ENCODE results near the gene LIG4. TPM values are rescaled to one million over a fixed set of nuclear protein-coding genes. Genes with fewer than 3 reads are reported as not detected.

Gene LIG4
- total and polyA plus RNA-seq, 2 donors from 2014 or later: 5.9 to 9.3 TPM

DNA sequence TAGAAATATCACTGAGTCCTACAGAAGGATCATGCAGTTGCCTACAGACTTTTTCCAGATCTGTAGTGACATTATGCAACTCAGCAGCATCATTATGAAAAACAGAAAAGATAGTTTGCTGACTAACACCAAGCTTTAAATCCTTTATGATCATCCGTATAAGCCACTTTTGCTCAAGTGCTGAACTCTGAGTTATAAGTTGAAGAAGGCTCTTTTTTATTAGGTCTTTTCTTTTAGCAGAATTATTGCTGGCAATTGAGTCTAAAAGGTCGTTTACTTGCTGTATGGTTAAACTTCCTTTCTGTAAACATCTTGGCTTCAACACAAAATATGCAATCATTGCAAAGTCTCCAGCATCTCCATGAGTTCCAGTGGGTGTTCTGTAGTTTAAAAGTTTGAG lies 4.8 kb downstream of the LIG4 start:
- no peaks in the 10 kb centered on the region for H3K4me1 ChIP-seq (ENCODE audit: control insufficient read depth in 2 of 3, insufficient read depth in 2 of 3, low read depth in 1 of 3, low read length in 3 of 3)
- DNase-seq: no peak
- no peak overlapping the region for H3K9ac ChIP-seq (ENCODE audit: low read length in 3 of 3)
- peaks cover 0 to 8% (median 4%) of the 10 kb centered on the region in 3 donors for H3K36me3 ChIP-seq (ENCODE audit: control insufficient read depth in 2 of 3, insufficient read depth in 3 of 3, low read length in 3 of 3)
- intact Hi-C loops (cut with DNase I): no loop called here
- TF ChIP-seq, protein P1, sequence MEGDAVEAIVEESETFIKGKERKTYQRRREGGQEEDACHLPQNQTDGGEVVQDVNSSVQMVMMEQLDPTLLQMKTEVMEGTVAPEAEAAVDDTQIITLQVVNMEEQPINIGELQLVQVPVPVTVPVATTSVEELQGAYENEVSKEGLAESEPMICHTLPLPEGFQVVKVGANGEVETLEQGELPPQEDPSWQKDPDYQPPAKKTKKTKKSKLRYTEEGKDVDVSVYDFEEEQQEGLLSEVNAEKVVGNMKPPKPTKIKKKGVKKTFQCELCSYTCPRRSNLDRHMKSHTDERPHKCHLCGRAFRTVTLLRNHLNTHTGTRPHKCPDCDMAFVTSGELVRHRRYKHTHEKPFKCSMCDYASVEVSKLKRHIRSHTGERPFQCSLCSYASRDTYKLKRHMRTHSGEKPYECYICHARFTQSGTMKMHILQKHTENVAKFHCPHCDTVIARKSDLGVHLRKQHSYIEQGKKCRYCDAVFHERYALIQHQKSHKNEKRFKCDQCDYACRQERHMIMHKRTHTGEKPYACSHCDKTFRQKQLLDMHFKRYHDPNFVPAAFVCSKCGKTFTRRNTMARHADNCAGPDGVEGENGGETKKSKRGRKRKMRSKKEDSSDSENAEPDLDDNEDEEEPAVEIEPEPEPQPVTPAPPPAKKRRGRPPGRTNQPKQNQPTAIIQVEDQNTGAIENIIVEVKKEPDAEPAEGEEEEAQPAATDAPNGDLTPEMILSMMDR (IDR thresholded peaks at IDR 0.05; ENCODE audit: borderline replicate concordance, extremely low read depth, insufficient read depth): no peak
- H3K9me3 ChIP-seq (ENCODE audit: control insufficient read depth in 2 of 3, insufficient read depth in 1 of 3, low read length in 3 of 3): peaks cover 0 to 5% (median 0%) of the 10 kb centered on the region in 3 donors
- H3K27me3 ChIP-seq (ENCODE audit: control insufficient read depth, insufficient read depth, low read length): no peaks in the 10 kb centered on the region
- H3K4me3 ChIP-seq (ENCODE audit: low read length in 3 of 3): no peak overlapping the region
- no peak overlapping the region for H3K27ac ChIP-seq (ENCODE audit: low read depth in 2 of 2, low read length in 2 of 2)
- FAIRE-seq: no peak

DNA sequence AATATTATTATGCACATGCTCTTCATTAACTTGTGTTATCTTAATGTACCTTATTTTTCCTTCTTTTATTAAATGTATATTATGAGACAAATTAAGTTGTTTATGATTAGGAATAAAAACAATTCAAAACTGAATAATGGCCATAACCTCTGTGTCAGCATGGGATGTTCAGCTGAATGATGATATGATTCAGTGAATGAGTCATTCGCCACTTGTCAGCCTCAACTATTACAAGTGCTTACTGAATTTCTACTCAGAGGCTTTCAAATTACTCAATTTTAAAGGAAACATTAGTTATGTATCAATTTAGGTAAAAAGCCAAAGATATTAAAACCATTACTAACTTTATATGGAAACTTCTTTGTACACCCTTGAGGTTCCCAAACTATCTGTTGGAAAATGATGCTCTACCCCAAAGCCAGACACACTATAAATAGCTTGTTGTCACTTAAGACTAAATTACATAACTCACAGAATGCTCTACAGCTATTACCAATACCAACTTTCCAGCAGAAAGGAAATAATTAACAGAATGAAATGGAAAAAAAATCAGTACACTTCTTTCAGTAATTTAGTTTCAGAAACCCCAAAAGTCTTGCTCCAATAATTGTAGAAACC lies 14.4 kb downstream of the LIG4 start:
- H3K27ac ChIP-seq (ENCODE audit: low read depth in 2 of 2, low read length in 2 of 2): no peak overlapping the region
- no peak overlapping the region for H3K4me3 ChIP-seq (ENCODE audit: low read length in 3 of 3)
- FAIRE-seq: no peak
- intact Hi-C loops (cut with DNase I): no loop called here
- TF ChIP-seq, protein P1 (IDR thresholded peaks at IDR 0.05; ENCODE audit: borderline replicate concordance, extremely low read depth, insufficient read depth): no peak
- no peak for DNase-seq
- no peaks in the 10 kb centered on the region for H3K4me1 ChIP-seq (ENCODE audit: control insufficient read depth in 2 of 3, insufficient read depth in 2 of 3, low read depth in 1 of 3, low read length in 3 of 3)
- no peaks in the 10 kb centered on the region for H3K27me3 ChIP-seq (ENCODE audit: control insufficient read depth, insufficient read depth, low read length)
- no peaks in the 10 kb centered on the region for H3K9me3 ChIP-seq (ENCODE audit: control insufficient read depth in 2 of 3, insufficient read depth in 1 of 3, low read length in 3 of 3)
- H3K9ac ChIP-seq (ENCODE audit: low read length in 3 of 3): no peak overlapping the region
- H3K36me3 ChIP-seq (ENCODE audit: control insufficient read depth in 2 of 3, insufficient read depth in 3 of 3, low read length in 3 of 3): no peaks in the 10 kb centered on the region

DNA sequence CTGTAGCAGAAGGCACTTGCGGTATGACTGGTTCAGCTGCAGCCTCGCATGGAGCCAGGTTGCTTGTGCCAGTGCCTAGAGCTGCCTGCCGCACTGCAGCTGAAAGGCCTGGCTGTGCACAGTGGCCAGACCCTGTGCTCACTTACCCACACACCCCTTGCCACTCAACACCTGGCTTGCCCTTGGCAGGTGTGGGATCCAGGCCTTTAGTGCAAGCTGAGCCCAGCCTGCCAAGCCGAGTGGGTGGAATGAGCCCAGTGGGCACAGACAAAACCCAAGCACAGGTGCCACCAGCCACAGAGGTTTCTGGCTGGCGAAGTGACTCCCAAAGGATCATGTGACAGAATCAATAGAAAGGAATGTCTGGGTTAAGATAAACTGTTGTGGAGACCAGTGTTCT lies 19.5 kb downstream of the LIG4 start:
- Histone ChIP-seq H3K9me3 (ENCODE audit: control insufficient read depth in 2 of 3, insufficient read depth in 1 of 3, low read length in 3 of 3) (no peaks in the 10 kb centered on the region), H3K4me1 (ENCODE audit: control insufficient read depth in 2 of 3, insufficient read depth in 2 of 3, low read depth in 1 of 3, low read length in 3 of 3) (no peaks in the 10 kb centered on the region), H3K27me3 (ENCODE audit: control insufficient read depth, insufficient read depth, low read length) (no peaks in the 10 kb centered on the region), H3K9ac (ENCODE audit: low read length in 3 of 3) (no peak overlapping the region), H3K4me3 (ENCODE audit: low read length in 3 of 3) (no peak overlapping the region), H3K27ac (ENCODE audit: low read depth in 2 of 2, low read length in 2 of 2) (no peak overlapping the region), H3K36me3 (ENCODE audit: control insufficient read depth in 2 of 3, insufficient read depth in 3 of 3, low read length in 3 of 3) (no peaks in the 10 kb centered on the region)
- TF ChIP-seq, protein P1 (IDR thresholded peaks at IDR 0.05; ENCODE audit: borderline replicate concordance, extremely low read depth, insufficient read depth): no peak
- FAIRE-seq (no peak), DNase-seq (no peak)
- intact Hi-C loops (cut with DNase I): no loop called here

DNA sequence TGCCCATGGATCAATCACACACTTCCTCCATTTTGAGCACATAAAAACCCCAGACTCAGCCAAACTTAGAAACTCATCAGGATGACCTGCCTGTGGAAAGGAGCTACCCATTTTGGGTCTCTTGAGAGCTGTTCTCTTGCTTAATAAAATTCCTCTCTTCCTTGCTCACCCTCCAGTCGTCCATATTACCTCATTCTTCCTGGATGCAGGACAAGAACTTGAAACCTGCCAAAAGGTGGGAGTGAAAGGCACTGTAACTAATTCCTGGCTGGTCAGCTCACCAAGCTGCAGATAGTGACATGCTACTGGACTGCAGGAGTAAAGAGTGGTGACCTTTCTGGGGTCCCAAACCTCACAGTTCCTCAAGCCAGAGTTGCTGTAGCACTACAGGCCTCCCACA lies 20.2 kb downstream of the LIG4 start:
- intact Hi-C loops (cut with DNase I): no loop called here
- no peak overlapping the region for H3K4me3 ChIP-seq (ENCODE audit: low read length in 3 of 3)
- no peaks in the 10 kb centered on the region for H3K4me1 ChIP-seq (ENCODE audit: control insufficient read depth in 2 of 3, insufficient read depth in 2 of 3, low read depth in 1 of 3, low read length in 3 of 3)
- no peak overlapping the region for H3K27ac ChIP-seq (ENCODE audit: low read depth in 2 of 2, low read length in 2 of 2)
- H3K9me3 ChIP-seq (ENCODE audit: control insufficient read depth in 2 of 3, insufficient read depth in 1 of 3, low read length in 3 of 3): no peaks in the 10 kb centered on the region
- no peaks in the 10 kb centered on the region for H3K36me3 ChIP-seq (ENCODE audit: control insufficient read depth in 2 of 3, insufficient read depth in 3 of 3, low read length in 3 of 3)
- DNase-seq (no peak), FAIRE-seq (no peak)
- no peak overlapping the region for H3K9ac ChIP-seq (ENCODE audit: low read length in 3 of 3)
- H3K27me3 ChIP-seq (ENCODE audit: control insufficient read depth, insufficient read depth, low read length): no peaks in the 10 kb centered on the region
- TF ChIP-seq, protein P1 (IDR thresholded peaks at IDR 0.05; ENCODE audit: borderline replicate concordance, extremely low read depth, insufficient read depth): no peak
